Mucosa of descending colon (tissue), 3 donors: ENCODE results near the gene CCDC57. TPM values are rescaled to one million over a fixed set of nuclear protein-coding genes. Genes with fewer than 3 reads are reported as not detected.
A peak's percentile ranks its signal among the peaks of the same experiment; 100 is the strongest.
"Not testable (repeated sequence)": the region's sequence is repeated elsewhere in the genome, so short reads cannot be mapped to it uniquely, and the experiment has no call there.

ENCODE experiments used
- ATAC-seq: fragments of 200-7000 bp; cut with Tn5 transposase; one replicate; pipeline ENCODE4 v1.9.1; 2020; ENCODE audit warnings: mild to moderate bottlenecking, moderate library complexity
- DNase-seq, 3 donors: peaks; one replicate each; pipeline ENCODE4 v3.0.0-alpha.2; 2020
- H3K36me3 ChIP-seq: fragments of 200-600 bp; one replicate; pipeline ENCODE4 v1.8.0; 2021; ENCODE audit warnings: low read depth, mild to moderate bottlenecking
- H3K4me1 ChIP-seq: fragments of 200-600 bp; one replicate; pipeline ENCODE4 v1.8.0; 2021; ENCODE audit warnings: low read depth, mild to moderate bottlenecking
- H3K4me3 ChIP-seq: fragments of 200-600 bp; one replicate; pipeline ENCODE4 v1.8.0; 2021; ENCODE audit warnings: mild to moderate bottlenecking
- H3K9me3 ChIP-seq: fragments of 200-600 bp; one replicate; pipeline ENCODE4 v1.8.0; 2021; ENCODE audit warnings: mild to moderate bottlenecking
- intact Hi-C, 2 donors: fragments of 100-400 bp; cut with DNase I in 1 of 2; cut with micrococcal nuclease in 1 of 2; formaldehyde crosslinking; loops; one replicate each; pipeline versions ENCODE4 v1.11.0 to v1.11.1; 2022; cut with DNase I, micrococcal nuclease
- total RNA-seq, 3 donors: library from RNA; stranded (reverse); fragmentation: NEBNext Ultra II Directional in 2 of 3; extraction: Animal tissue kit (Norgen Biotek cat#: 25700) in 2 of 3; gene quantifications; one replicate each; pipeline versions ENCODE4 v1.2.1 to v1.2.4, GENCODE V29; 2021 to 2023
- TF ChIP-seq, protein P1 (sequence below): fragments of 200-600 bp; IDR thresholded peaks from one replicate; pipeline ENCODE4 v1.8.0; 2022; ENCODE audit warnings: antibody characterized with exemption, mild to moderate bottlenecking
- donor health status: DM: no; HTN: no; CAD: no; lungs with moderate emphysema.
- donor health status: DM: no; HTN: no; CAD: no.
- donor health status: DM: no; HTN: yes; CAD: no.

The CCDC57 gene
- total RNA-seq, 3 donors from 2014 or later = 41.3 to 46.3 (median 45.4) TPM

DNA sequence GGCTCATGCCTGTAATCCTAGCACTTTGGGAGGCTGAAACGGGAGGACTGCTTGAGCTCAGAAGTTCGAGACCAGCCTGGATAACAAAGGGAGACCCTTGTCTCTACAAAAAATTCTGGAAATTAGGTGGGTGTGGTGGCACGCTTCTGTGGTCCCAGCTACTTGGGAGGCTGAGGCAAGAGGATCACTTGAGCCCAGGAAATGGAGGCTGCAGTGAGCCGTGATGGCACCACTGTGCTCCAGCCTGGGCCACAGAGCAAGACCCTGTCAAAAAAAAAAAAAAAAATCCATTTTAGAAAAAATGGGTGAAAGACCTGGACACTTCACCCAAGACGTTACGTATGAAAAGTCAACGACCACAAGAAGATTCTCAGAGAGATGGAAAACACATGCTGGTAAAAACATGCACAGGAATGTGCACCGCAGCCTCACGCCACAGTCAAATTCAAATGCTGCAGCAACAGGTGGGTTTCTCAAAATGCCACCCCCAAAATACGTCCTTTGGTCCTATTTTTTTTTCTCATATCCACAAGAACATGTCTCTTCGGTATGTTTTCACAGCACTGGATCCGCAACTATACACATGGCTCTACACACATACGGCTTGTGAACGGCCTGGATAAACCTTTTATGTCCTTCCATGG lies 43.7 kb upstream of the CCDC57 start:
- H3K4me1 ChIP-seq = no peaks in the 10 kb centered on the region
- intact Hi-C loops = no loop called here
- TF ChIP-seq, protein P1, sequence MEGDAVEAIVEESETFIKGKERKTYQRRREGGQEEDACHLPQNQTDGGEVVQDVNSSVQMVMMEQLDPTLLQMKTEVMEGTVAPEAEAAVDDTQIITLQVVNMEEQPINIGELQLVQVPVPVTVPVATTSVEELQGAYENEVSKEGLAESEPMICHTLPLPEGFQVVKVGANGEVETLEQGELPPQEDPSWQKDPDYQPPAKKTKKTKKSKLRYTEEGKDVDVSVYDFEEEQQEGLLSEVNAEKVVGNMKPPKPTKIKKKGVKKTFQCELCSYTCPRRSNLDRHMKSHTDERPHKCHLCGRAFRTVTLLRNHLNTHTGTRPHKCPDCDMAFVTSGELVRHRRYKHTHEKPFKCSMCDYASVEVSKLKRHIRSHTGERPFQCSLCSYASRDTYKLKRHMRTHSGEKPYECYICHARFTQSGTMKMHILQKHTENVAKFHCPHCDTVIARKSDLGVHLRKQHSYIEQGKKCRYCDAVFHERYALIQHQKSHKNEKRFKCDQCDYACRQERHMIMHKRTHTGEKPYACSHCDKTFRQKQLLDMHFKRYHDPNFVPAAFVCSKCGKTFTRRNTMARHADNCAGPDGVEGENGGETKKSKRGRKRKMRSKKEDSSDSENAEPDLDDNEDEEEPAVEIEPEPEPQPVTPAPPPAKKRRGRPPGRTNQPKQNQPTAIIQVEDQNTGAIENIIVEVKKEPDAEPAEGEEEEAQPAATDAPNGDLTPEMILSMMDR = no peak
- ATAC-seq (no peak), DNase-seq (no peak)
- H3K4me3 ChIP-seq = no peak overlapping the region
- peaks cover 17% of the 10 kb centered on the region for H3K36me3 ChIP-seq
- H3K9me3 ChIP-seq = no peaks in the 10 kb centered on the region

DNA sequence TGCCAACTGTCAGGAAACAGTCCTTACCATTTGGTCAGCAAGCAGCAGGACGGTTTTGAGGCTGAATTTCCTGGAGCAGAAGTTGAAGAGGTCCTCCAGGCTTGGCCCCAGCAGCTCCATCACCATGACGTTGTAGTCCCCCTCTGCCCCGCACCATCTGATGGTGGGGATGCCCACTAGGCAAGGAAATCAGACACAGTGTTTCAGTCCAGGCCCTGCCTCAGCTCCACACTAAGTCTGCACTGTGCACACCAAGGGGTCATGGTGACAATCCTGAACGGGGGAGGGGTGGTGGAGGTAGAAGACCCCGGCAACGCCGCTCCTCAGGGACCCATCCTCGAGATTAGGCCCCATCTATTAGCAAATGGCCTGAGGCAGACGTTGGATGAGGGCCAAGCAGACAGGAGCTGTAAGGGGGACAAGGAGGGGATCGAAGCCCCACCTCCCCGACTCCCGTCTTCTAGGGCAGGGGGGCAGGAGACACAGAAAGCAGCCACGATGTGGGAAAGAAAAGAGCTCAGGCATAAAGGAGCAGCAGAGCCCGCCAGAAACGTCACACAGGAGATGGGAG lies 42.8 kb upstream of the CCDC57 start:
- TF ChIP-seq, protein P1 = no peak
- Histone ChIP-seq H3K36me3 (peaks cover 21% of the 10 kb centered on the region), H3K4me3 (no peak overlapping the region), H3K9me3 (no peaks in the 10 kb centered on the region), H3K4me1 (no peaks in the 10 kb centered on the region)
- DNase-seq = peak in 1 of 3 donors; percentile 31
- intact Hi-C loops = no loop called here
- no peak for ATAC-seq

DNA sequence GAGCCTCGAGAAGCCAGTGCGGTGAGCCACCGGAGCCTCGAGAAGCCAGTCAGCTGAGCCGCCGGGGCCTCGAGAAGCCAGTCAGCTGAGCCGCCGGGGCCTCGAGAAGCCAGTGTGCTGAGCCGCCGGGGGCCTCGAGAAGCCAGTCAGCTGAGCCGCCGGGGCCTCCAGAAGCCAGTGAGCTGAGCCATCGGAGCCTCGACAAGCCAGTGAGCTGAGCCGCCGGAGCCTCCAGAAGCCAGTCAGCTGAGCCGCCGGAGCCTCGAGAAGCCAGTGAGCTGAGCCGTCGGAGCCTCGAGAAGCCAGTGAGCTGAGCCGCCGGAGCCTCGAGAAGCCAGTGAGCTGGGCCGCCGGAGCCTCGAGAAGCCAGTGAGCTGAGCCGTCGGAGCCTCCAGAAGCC lies 42.1 kb upstream of the CCDC57 start:
- ATAC-seq, H3K4me3 ChIP-seq, H3K9me3 ChIP-seq, H3K4me1 ChIP-seq, intact Hi-C loops: not testable (repeated sequence)
- peaks cover 21% of the 10 kb centered on the region for H3K36me3 ChIP-seq
- DNase-seq = peak in 1 of 3 donors; percentile 17

DNA sequence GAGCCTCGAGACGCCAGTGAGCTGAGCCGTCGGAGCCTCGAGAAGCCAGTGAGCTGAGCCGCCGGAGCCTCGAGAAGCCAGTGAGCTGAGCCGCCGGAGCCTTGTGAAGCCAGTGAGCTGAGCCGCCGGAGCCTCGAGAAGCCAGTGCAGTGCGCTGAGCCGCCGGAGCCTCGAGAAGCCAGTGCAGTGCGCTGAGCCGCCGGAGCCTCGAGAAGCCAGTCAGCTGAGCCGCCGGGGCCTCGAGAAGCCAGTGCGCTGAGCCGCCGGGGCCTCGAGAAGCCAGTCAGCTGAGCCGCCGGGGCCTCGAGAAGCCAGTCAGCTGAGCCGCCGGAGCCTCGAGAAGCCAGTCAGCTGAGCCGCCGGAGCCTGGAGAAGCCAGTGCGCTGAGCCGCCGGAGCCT lies 41.5 kb upstream of the CCDC57 start:
- H3K4me3 ChIP-seq, intact Hi-C loops, ATAC-seq, H3K4me1 ChIP-seq, H3K9me3 ChIP-seq: not testable (repeated sequence)
- H3K36me3 ChIP-seq = peaks cover 28% of the 10 kb centered on the region
- peak in 1 of 3 donors; percentile 35 for DNase-seq

DNA sequence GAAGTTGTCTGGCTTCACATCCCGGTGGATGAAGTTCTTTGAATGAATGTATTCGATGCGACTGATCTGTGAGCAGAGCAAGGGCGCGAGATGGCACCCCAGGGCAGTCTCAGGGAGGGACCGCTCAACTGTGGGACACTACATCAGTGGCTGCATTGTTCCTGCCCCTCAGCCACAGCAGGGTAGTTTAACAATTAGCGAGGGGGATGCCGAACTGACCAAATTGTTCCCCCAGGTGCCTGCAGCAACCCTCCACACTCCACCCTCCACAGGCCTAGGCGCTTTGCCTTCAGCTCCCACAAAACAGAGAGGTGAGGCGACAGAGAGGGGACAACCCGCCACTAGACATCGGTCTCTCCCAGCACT lies 40.5 kb upstream of the CCDC57 start:
- ATAC-seq (no peak), DNase-seq (peak in 1 of 3 donors; percentile 7)
- Histone ChIP-seq H3K4me3 (no peak overlapping the region), H3K4me1 (no peaks in the 10 kb centered on the region), H3K9me3 (no peaks in the 10 kb centered on the region), H3K36me3 (peaks cover 30% of the 10 kb centered on the region)
- intact Hi-C loops = no loop called here
- TF ChIP-seq, protein P1 = no peak

DNA sequence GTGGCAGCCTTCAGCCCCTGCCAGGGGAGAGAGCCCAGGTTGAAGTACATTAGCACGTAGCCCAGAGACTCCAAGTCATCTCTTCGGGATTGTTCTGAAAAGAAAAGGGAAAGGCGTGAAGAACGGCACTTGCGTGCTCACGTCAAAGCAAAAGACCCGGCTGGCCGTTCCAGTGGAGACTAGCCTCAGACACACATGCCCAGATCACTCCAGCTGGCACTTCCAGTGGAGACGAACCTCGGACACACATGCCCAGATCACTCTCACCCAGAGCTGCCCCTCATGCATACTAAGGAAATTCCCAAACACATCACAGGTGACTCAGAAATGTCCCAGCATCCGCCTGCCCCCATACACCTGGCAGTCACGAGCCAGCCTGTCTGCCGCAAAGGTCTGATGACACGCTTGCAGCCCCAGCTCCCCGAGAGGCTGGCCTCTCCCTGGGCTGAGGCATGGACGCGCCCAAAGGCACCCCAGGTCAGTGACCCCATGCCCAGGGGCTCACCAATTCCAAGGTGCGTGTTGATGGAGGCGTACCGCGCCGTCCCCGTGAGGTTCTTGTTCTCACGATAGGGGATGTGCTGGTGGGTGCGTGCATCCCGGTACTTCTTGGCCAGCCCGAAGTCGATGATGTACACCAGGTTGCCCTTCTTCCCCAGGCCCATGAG lies 40.0 kb upstream of the CCDC57 start:
- ATAC-seq (no peak), DNase-seq (peak in 1 of 3 donors; percentile 44)
- Histone ChIP-seq H3K4me3 (no peak overlapping the region), H3K4me1 (no peaks in the 10 kb centered on the region), H3K36me3 (peaks cover 30% of the 10 kb centered on the region), H3K9me3 (no peaks in the 10 kb centered on the region)
- TF ChIP-seq, protein P1 = no peak
- intact Hi-C loops = no loop called here
